ENCODE data around the gene PRKD2.

PRKD2 gene

GRCh38 chr19:46660008-46660517 lies 56.9 kb downstream of the PRKD2 start:
- no peak for DNase-seq

- no peak for DNase-seq
Measured at GRCh38 chr19:46659151-46660007, 57.5 kb downstream of the PRKD2 start.

- no peak for DNase-seq
Measured at GRCh38 chr19:46656541-46656940, 60.4 kb downstream of the PRKD2 start.

GRCh38 chr19:46654621-46655152 lies 62.2 kb downstream of the PRKD2 start:
- no peak for DNase-seq

- DNase-seq = no peak
Measured at GRCh38 chr19:46650445-46650844, 66.5 kb downstream of the PRKD2 start.

GRCh38 chr19:46648961-46649960 lies 67.7 kb downstream of the PRKD2 start:
- no peak for DNase-seq

GRCh38 chr19:46648060-46648960 lies 68.6 kb downstream of the PRKD2 start:
- DNase-seq = no peak

- no peak for DNase-seq
Measured at GRCh38 chr19:46646402-46646801, 70.5 kb downstream of the PRKD2 start.

- no peak for DNase-seq
Measured at GRCh38 chr19:46644720-46645119, 72.2 kb downstream of the PRKD2 start.

GRCh38 chr19:46640656-46641055 lies 76.3 kb downstream of the PRKD2 start:
- no peak for DNase-seq

- no peak for DNase-seq
Measured at GRCh38 chr19:46639358-46640182, 77.3 kb downstream of the PRKD2 start.

- DNase-seq = no peak
Measured at GRCh38 chr19:46637224-46637623, 79.7 kb downstream of the PRKD2 start.

- DNase-seq = no peak
Measured at GRCh38 chr19:46635920-46636761, 80.8 kb downstream of the PRKD2 start, which contains the start of gene GNG8. GNG8 (minus strand) TSS chr19:46636202; CDS start chr19:46634682, 1,520 bp downstream.

GRCh38 chr19:46634656-46635218 lies 82.2 kb downstream of the PRKD2 start:
- DNase-seq = no peak

GRCh38 chr19:46634045-46634655 lies 82.8 kb downstream of the PRKD2 start:
- DNase-seq = peak; percentile 64

- no peak for DNase-seq
Measured at GRCh38 chr19:46633130-46633529, 83.8 kb downstream of the PRKD2 start.

GRCh38 chr19:46631481-46631880 lies 85.4 kb downstream of the PRKD2 start:
- DNase-seq = no peak

GRCh38 chr19:46630586-46631205 lies 86.2 kb downstream of the PRKD2 start:
- no peak for DNase-seq

GRCh38 chr19:46629546-46630025 lies 87.3 kb downstream of the PRKD2 start:
- DNase-seq = no peak

Data from NCI-H2029 (cell line).